Measurements from ENCODE around the gene UGT1A1. TPM values are rescaled to one million over a fixed set of nuclear protein-coding genes. Genes with fewer than 3 reads are reported as not detected.

The UGT1A1 gene
- total and polyA plus RNA-seq, 2 of the 13 experiments (the other 11 are each of a cell fraction or from before 2014, with no cell fraction given) = 0.69 to 0.75 TPM

GRCh38 chr2:233819884-233820773 lies 60.1 kb downstream of the UGT1A1 start:
- Histone ChIP-seq H3K27me3 (ENCODE audit: control insufficient read depth in 1 of 2, insufficient read depth in 2 of 2, low read length in 2 of 2) (peaks cover 8 to 34% of the 10 kb centered on the region in 2 experiments), H3K9ac (ENCODE audit: insufficient read depth, low read depth, low read length) (no peak overlapping the region), H3K4me2 (ENCODE audit: low read depth, low read length) (no peak overlapping the region), H3K79me2 (ENCODE audit: insufficient read depth, low read length) (no peaks in the 10 kb centered on the region), H3K4me1 (ENCODE audit: insufficient read depth, low read length) (peaks cover 23% of the 10 kb centered on the region), H3K4me3 (replicated peaks in 1 of 3; ENCODE audit: insufficient read depth in 1 of 3, low read depth in 2 of 3, low read length in 3 of 3) (no peak overlapping the region), H3K36me3 (replicated peaks in 1 of 2; ENCODE audit: control insufficient read depth in 1 of 2, insufficient read depth in 2 of 2, low read length in 2 of 2) (no peaks in the 10 kb centered on the region), H3K9me3 (ENCODE audit: low read length) (no peaks in the 10 kb centered on the region), H2AFZ (ENCODE audit: low read length) (no peak overlapping the region), H4K20me1 (ENCODE audit: insufficient read depth, low read length) (no peaks in the 10 kb centered on the region), H3K27ac (ENCODE audit: extremely low read length, insufficient read depth, low read length) (no peak overlapping the region)
- intact Hi-C loops (cut with micrococcal nuclease; ENCODE audit: unreplicated experiment) = no loop called here
- FAIRE-seq = no peak
- no peak for DNase-seq (ENCODE audit: low spot score)
- TF ChIP-seq RAD21 (CRISPR knock-in tag; IDR thresholded peaks at IDR 0.05) (no peak), BCL6 (CRISPR knock-in tag; IDR thresholded peaks at IDR 0.05) (no peak), ZBTB39 (CRISPR knock-in tag; IDR thresholded peaks at IDR 0.05) (no peak)
- WGBS (ENCODE audit: low lambda C conversion rate) = 53% methylated on average over 11 of the region's 18 CpGs
- no peak for ATAC-seq
- ChIA-PET POLR2A (no interaction called here), CTCF (ENCODE audit: low intra/inter-chr PET ratio, low total read pairs) (no interaction called here)
- in situ Hi-C loops (cut with HindIII; ENCODE audit: extremely low pct_ligation_motif_present, low pct_unique_long_range_greater_than_20kb) = no loop called here
- no TSS peak for BruUV-seq (replicated peaks)

- no peaks in the 10 kb centered on the region for H3K9me3 ChIP-seq (ENCODE audit: low read length)
- no peak for DNase-seq (ENCODE audit: low spot score)
- POLR2A ChIA-PET = no interaction called here
- in situ Hi-C loops (cut with HindIII; ENCODE audit: extremely low pct_ligation_motif_present, low pct_unique_long_range_greater_than_20kb) (no loop called here), intact Hi-C loops (cut with micrococcal nuclease; ENCODE audit: unreplicated experiment) (no loop called here)
- no TSS peak for BruUV-seq (replicated peaks)
- no peak overlapping the region for H3K4me2 ChIP-seq (ENCODE audit: low read depth, low read length)
- peaks cover 8 to 34% of the 10 kb centered on the region in 2 experiments for H3K27me3 ChIP-seq (ENCODE audit: control insufficient read depth in 1 of 2, insufficient read depth in 2 of 2, low read length in 2 of 2)
- no peak overlapping the region for H3K4me3 ChIP-seq (replicated peaks in 1 of 3; ENCODE audit: insufficient read depth in 1 of 3, low read depth in 2 of 3, low read length in 3 of 3)
- FAIRE-seq = no peak
- no peaks in the 10 kb centered on the region for H3K79me2 ChIP-seq (ENCODE audit: insufficient read depth, low read length)
- CTCF ChIA-PET (ENCODE audit: low intra/inter-chr PET ratio, low total read pairs) = no interaction called here
- WGBS (ENCODE audit: low lambda C conversion rate) = 79% methylated on average over 4 of the region's 6 CpGs
- no peak overlapping the region for H3K27ac ChIP-seq (ENCODE audit: extremely low read length, insufficient read depth, low read length)
- no peak overlapping the region for H3K9ac ChIP-seq (ENCODE audit: insufficient read depth, low read depth, low read length)
- ATAC-seq = no peak
- H3K4me1 ChIP-seq (ENCODE audit: insufficient read depth, low read length) = peaks cover 23% of the 10 kb centered on the region
- no peaks in the 10 kb centered on the region for H4K20me1 ChIP-seq (ENCODE audit: insufficient read depth, low read length)
- no peak for TF ChIP-seq EEA1 (CRISPR knock-in tag; IDR thresholded peaks at IDR 0.05; ENCODE audit: borderline replicate concordance)
- H3K36me3 ChIP-seq (replicated peaks in 1 of 2; ENCODE audit: control insufficient read depth in 1 of 2, insufficient read depth in 2 of 2, low read length in 2 of 2) = no peaks in the 10 kb centered on the region
- H2AFZ ChIP-seq (ENCODE audit: low read length) = no peak overlapping the region
Measured at GRCh38 chr2:233820774-233821105, 60.7 kb downstream of the UGT1A1 start.
